ENCODE results near the gene C1QTNF8. TPM values are rescaled to one million over a fixed set of nuclear protein-coding genes. Genes with fewer than 3 reads are reported as not detected.

Gene C1QTNF8
- total RNA-seq, 1 experiment from 2014 or later, result not detected

DNA sequence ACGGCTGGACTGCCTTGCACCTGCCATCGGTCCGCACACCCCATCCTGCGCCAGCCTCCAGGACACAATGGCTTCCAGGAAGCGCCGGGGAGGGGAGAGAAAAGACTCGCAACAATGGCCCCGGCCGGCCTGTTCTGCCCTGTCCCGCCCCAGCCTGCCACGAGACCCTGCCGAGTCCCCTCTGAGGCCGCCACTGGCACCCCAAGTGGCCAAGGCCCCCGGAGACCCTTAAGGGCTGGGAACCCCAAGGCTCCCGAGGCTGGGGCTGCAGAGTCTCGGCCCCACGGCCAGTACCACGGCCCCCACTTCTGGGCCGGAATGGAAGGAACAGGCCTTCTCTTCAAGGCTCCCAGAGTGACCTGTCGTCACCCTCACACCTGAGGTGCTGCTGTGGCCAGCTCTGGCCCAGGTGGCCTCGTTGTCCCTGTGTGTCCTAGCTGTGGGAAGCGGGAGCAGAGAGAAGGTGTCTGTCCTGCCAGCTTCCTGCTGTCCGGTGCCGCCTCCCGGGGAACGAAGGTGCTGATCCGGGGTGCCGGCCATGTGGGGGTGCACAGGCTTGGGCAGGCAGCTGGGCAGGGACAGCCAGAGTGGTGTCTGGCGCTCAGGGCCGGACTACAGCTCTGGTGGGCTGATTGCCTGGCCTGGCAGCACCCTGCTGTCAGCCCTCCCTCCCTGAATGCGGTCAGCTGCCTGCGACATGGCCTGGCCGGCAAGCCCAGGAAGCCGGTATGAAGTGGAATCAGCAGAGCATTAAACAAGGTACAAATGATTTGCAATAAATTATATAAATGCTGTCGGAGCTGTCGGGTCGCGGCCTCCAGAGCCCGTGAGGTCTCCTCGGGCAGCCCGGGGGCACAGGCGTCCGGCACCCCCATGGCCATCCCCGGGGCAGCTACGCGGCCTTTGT, 48.7 kb upstream of the C1QTNF8 start:
- no peak for DNase-seq
- Histone ChIP-seq H3K4me1 (replicated peaks; ENCODE audit: insufficient read depth) (no peaks in the 10 kb centered on the region), H3K9me2 (ENCODE audit: insufficient read depth) (no peaks in the 10 kb centered on the region), H3K79me2 (ENCODE audit: low read depth) (no peaks in the 10 kb centered on the region), H3K9me3 (ENCODE audit: insufficient read depth, low read depth) (no peaks in the 10 kb centered on the region), H3K27ac (no peak overlapping the region), H3K4me2 (no peak overlapping the region), H3K4me3 (no peak overlapping the region), H4K20me1 (ENCODE audit: insufficient read depth) (no peaks in the 10 kb centered on the region), H3K36me3 (ENCODE audit: low read depth) (no peaks in the 10 kb centered on the region), H3K27me3 (ENCODE audit: insufficient read depth, low read depth) (peaks cover 76% of the 10 kb centered on the region), H2AFZ (no peak overlapping the region), H3F3A (ENCODE audit: insufficient read depth, low read depth) (no peaks in the 10 kb centered on the region)
- CTCF ChIA-PET, result no interaction called here
- intact Hi-C loops (cut with micrococcal nuclease; ENCODE audit: unreplicated experiment), result no loop called here
- BruUV-seq (replicated peaks), result no TSS peak
- TF ChIP-seq, protein P1, sequence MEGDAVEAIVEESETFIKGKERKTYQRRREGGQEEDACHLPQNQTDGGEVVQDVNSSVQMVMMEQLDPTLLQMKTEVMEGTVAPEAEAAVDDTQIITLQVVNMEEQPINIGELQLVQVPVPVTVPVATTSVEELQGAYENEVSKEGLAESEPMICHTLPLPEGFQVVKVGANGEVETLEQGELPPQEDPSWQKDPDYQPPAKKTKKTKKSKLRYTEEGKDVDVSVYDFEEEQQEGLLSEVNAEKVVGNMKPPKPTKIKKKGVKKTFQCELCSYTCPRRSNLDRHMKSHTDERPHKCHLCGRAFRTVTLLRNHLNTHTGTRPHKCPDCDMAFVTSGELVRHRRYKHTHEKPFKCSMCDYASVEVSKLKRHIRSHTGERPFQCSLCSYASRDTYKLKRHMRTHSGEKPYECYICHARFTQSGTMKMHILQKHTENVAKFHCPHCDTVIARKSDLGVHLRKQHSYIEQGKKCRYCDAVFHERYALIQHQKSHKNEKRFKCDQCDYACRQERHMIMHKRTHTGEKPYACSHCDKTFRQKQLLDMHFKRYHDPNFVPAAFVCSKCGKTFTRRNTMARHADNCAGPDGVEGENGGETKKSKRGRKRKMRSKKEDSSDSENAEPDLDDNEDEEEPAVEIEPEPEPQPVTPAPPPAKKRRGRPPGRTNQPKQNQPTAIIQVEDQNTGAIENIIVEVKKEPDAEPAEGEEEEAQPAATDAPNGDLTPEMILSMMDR (conservative IDR thresholded peaks at IDR 0.05), result no peak
- no peak for TF ChIP-seq EZH2 (IDR thresholded peaks at IDR 0.05; ENCODE audit: low read depth)
- POLR2A ChIA-PET (ENCODE audit: unreplicated experiment), result no interaction called here

DNA sequence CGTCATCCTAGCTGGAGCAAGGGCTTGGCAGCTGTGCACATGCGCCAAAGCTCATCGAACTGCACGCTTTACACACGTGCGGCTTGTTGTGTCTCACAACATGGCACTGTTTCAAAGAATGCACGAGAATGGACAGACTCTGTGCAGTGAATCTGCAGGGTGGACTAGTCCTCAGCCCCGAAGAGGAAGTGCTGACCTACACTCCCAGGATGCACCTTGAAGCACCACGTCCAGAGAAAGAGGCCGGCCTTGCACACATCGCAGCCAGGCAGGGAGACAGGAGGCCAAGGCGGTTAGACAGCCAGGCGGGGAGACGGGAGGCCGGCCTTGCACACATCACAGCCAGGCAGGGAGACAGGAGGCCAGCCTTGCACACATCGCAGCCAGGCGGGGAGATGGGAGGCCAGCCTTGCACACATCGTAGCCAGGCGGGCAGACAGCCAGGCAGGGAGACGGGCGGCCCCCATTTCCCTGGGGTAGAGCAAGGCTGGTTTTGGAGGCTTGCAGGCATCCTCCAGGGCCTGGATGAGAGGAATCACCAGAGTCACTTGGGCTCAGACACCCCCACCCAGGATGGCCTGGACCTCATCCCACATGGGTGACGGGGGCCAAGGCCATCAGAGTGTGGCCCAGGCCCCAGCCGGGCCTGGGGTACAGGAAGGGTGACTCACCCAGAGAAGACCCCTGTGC, 47.9 kb upstream of the C1QTNF8 start:
- Histone ChIP-seq H3K4me1 (replicated peaks; ENCODE audit: insufficient read depth) (no peaks in the 10 kb centered on the region), H3F3A (ENCODE audit: insufficient read depth, low read depth) (no peaks in the 10 kb centered on the region), H3K36me3 (ENCODE audit: low read depth) (no peaks in the 10 kb centered on the region), H3K27me3 (ENCODE audit: insufficient read depth, low read depth) (peaks cover 79% of the 10 kb centered on the region), H4K20me1 (ENCODE audit: insufficient read depth) (no peaks in the 10 kb centered on the region), H3K4me3 (no peak overlapping the region), H3K27ac (no peak overlapping the region), H3K79me2 (ENCODE audit: low read depth) (no peaks in the 10 kb centered on the region), H3K9me3 (ENCODE audit: insufficient read depth, low read depth) (no peaks in the 10 kb centered on the region), H3K4me2 (no peak overlapping the region), H3K9me2 (ENCODE audit: insufficient read depth) (no peaks in the 10 kb centered on the region), H2AFZ (no peak overlapping the region)
- no peak for TF ChIP-seq EZH2 (IDR thresholded peaks at IDR 0.05; ENCODE audit: low read depth)
- TF ChIP-seq, protein P1 (conservative IDR thresholded peaks at IDR 0.05), result no peak
- ChIA-PET CTCF (no interaction called here), POLR2A (ENCODE audit: unreplicated experiment) (no interaction called here)
- no peak for DNase-seq
- intact Hi-C loops (cut with micrococcal nuclease; ENCODE audit: unreplicated experiment), result no loop called here
- no TSS peak for BruUV-seq (replicated peaks)

DNA sequence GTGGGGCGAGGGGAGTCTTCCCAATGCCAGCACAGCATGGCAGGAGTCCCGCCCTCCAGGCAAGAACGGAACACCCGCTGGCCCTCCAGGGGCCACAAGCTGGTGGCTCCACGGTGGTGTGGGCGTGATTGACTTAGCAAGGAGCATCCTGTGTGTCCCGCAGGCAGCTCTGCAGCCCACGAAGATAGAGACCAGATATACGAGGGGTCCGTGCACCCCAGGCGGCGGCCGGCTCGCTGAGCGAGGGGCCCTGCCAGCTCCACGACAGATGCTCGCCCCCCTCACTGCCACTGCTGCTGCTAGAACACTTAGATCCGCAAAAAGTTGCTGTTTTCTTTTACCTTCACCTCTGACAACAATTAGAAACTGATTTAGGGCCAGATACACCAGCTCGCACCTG, 46.9 kb upstream of the C1QTNF8 start:
- no peak for DNase-seq
- no peaks in the 10 kb centered on the region for H3K9me3 ChIP-seq (ENCODE audit: insufficient read depth, low read depth)
- BruUV-seq (replicated peaks), result no TSS peak
- H3K4me1 ChIP-seq (replicated peaks; ENCODE audit: insufficient read depth), result no peaks in the 10 kb centered on the region
- peaks cover 86% of the 10 kb centered on the region for H3K27me3 ChIP-seq (ENCODE audit: insufficient read depth, low read depth)
- no peak overlapping the region for H2AFZ ChIP-seq
- intact Hi-C loops (cut with micrococcal nuclease; ENCODE audit: unreplicated experiment), result no loop called here
- no peak overlapping the region for H3K4me3 ChIP-seq
- no peaks in the 10 kb centered on the region for H3K79me2 ChIP-seq (ENCODE audit: low read depth)
- no peaks in the 10 kb centered on the region for H3F3A ChIP-seq (ENCODE audit: insufficient read depth, low read depth)
- H4K20me1 ChIP-seq (ENCODE audit: insufficient read depth), result no peaks in the 10 kb centered on the region
- TF ChIP-seq EZH2 (IDR thresholded peaks at IDR 0.05; ENCODE audit: low read depth), result no peak
- TF ChIP-seq, protein P1 (conservative IDR thresholded peaks at IDR 0.05), result no peak
- no peak overlapping the region for H3K27ac ChIP-seq
- H3K4me2 ChIP-seq, result no peak overlapping the region
- CTCF ChIA-PET, result no interaction called here
- no peaks in the 10 kb centered on the region for H3K36me3 ChIP-seq (ENCODE audit: low read depth)
- H3K9me2 ChIP-seq (ENCODE audit: insufficient read depth), result no peaks in the 10 kb centered on the region
- POLR2A ChIA-PET (ENCODE audit: unreplicated experiment), result no interaction called here

Measured in PC-9 (cell line).